Measurements from ENCODE around the gene RRP8.

Gene RRP8

DNA sequence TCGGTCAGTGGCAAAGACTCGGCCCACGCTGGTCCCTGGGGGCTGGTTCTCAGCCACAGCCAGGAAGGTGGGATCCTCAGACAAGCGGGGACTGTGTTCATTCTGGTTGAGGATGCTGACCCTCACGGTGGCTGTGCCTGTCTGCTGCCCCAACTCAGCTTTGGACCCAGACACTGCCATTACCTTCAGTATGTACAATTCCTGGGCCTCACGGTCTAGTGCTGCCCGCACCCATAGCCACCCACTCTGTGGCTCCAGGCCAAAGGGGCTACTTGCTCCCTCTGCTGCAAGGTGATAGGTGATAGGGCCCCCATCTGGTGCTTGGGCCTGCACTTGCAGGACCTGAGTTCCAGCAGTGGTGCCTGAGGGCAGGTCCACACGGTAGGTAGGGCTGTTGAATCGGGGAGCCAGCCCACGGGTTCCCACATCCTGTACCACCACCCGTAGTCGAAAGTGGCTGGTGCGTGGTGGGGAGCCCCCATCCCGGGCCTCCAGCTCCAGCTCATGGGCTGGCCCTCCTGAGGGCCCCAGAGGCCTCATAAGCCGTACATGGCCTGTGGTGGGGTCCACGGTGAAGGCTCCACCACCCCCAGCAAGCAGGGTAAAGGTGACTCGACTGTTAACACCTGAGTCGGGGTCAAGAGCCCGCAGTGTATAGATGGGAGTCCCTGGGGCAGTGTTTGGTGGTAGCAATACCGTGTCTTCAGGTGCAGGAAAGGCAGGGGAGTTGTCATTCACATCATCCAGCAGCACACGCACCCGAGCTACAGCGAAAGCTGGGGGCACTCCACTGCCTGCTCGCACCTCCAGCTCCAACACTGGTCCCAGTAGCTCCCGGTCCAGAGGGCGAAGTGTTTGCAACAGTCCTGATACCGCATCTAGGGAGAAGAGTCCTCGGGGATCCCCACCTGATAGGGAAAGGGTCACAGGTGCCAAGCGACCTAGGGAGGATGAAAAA is 29.0 kb upstream of the RRP8 start:
- no peak for DNase-seq

DNA sequence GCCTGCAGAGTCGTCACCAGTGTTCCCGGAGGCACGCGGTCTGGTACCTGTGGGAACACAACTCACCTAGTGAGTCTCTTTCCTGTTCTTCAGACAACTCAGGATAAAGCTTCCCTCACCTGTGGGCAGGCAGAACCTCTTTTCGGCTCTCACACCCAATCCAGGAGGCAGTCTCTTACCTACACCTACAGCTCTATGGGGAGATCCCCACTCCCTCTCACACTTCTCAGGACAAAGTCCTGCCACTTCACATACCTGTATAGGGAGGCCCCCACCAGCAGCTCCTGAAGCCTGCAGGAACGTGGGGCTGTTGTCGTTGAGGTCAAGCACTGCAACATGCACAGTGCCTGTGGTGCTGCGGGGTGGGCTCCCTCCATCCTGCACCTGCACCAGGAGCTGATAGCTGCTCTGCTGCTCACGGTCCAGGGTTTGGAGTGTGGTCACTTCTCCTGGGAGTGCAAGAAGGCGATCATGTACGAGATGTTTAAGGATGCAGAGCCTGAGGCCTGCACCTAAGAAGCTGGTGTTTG is 28.0 kb upstream of the RRP8 start:
- no peak for DNase-seq

DNA sequence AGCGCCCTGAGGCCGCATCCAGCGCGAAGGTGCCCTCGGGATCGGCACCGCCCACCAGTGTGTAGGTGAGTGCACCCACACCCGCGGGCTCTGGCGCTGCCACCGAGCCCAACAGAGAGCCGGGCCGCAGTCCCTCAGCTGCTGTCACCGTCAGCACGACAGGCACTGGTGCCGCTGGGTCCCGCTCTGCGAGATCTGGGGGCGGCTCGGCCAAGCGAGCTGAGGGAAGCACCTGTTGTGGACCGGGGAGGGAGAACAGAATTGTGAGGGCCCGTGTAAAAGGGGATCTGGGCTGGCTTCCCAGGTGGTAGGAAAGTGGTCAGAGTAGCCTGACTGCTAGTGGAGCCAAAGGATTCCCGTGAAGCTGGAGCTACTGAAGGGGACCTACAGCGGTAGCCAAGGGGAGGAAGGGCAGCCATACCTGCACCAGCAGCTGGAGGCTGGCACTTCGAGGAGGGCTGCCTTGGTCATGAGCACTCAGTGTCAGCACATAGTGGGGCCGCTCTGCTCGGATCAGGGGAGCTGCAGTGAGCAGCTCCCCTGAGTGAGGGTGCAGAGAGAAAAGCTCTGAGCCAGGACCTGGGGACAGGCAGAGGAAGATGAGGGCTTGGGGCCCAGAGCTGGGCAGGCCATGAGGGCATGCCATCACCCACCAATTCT is 27.3 kb upstream of the RRP8 start:
- no peak for DNase-seq

DNA sequence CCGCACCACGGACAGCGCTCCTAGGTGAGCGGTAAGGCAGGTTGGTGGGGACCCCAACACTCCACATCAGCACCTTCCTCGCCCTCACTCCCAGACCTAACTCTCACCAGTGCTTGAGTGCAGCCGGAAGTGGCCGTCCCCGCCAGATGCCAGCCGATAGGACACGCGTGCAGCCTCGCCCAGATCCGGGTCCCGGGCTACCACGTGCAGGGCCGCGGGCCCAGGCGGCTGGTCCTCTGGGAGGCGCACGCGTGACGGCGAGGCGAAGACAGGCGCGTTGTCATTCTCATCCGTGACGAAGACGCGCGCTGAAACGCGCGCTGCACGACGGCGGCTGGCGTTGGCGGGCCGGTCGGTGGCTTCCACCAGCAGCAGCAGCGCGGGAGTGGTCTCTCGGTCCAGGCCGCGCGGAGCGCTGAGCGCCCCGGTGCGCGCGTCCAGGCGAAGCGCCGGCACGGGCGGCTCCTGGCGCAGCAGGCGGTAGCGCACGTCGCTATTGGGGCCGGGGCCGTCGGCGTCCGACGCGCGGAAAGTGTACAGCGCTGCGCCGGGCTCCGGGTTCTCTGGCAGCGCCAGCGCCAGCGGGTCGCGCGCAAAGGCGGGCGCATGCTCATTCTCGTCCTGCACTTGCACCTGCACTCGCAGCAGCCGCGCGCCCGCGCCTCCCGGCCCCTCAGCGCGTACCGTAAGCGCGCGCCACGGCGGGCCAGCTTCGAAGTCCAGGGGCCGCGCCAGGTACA is 26.6 kb upstream of the RRP8 start:
- no peak for DNase-seq

DNA sequence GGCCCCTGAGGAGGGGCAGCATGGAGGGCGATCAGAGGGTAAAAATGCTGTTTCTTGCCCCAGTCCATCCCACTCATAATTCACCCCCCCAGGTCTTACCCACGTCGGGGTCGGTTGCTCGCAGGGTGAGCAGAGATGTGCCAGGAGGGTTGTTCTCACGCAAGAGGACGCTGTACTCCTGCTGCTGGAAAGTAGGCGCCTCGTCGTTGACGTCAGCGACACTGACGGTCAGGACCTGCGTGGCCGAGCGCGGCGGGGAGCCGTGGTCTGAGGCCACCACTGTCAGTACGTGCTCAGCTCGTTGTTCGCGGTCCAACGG is 26.1 kb upstream of the RRP8 start:
- no peak for DNase-seq

DNA sequence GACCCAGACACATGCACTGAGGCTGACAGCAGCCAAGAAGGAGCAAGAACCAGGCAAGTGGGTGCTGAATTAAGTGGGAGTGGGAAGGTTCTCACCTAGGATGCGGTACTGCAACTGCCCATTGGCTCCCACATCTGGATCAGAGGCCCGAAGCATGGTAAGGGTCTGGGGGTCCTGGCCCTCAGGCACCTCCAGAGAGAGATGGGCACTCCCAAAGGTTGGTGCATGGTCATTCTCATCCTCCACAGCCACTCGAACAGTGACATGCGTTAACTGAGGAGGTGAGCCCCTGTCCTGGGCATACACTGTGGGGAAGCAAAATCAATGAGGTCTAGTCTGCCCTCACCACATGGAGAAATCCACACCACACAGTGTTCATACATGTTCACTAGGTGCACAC is 25.1 kb upstream of the RRP8 start:
- DNase-seq: no peak

DNA sequence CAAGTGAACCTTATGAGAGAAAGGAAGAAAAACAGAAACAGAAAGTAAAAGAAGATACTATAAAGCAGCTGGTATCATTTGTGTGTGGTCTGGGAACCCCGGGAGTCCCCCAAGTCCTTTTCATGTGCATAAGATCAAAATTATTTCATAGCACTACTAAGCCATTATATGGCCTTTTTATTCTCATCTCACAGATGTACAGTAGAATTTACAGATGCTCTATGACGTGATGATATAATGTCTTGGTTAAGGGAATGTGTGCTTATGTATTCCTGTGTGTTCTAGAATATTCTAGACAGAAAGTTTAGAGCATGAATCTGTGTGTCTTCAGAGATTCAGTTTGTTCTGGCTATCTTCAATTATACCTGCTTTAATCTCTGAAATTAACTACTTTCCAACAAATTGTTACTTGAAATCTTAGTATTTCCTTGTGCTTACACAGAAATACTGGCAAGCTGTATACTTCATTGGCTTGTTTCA is 24.4 kb upstream of the RRP8 start:
- no peak for DNase-seq

DNA sequence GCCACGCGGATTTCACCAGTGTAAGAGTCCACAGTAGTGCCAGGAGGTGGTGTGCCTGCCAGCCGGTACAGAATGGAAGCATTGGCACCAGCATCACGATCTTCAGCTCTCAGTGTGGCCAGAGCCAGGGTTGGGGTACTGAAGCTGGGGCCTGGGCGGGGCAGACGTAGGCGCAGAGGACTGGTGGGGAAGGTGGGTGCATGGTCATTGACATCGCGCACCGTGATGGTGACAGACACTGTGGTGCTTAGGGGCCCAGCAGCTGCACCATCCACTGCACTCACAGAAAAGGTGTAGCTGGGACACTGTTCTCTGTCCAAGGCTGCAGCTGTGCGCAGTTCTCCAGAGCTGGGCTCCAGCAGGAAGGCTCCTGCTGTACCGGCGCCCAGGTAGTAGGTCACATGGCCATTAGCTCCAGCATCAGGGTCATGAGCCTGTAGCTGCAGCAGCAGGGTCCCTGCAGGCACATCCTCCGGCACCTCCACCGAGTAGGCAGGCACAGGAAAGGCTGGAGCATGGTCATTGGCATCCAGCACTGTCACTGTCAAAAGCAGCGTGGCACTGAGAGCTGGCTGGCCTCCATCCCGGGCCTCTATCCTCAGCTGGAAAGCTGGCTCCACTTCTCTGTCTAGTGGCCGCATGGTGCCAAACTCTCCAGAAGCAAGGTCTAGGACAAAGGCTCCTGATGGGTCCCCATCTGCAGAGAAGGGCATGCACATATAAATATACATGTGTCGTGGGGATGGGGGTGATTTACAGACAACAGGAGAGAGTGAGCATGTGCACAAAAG is 23.8 kb upstream of the RRP8 start:
- peak; percentile 14 for DNase-seq

DNA sequence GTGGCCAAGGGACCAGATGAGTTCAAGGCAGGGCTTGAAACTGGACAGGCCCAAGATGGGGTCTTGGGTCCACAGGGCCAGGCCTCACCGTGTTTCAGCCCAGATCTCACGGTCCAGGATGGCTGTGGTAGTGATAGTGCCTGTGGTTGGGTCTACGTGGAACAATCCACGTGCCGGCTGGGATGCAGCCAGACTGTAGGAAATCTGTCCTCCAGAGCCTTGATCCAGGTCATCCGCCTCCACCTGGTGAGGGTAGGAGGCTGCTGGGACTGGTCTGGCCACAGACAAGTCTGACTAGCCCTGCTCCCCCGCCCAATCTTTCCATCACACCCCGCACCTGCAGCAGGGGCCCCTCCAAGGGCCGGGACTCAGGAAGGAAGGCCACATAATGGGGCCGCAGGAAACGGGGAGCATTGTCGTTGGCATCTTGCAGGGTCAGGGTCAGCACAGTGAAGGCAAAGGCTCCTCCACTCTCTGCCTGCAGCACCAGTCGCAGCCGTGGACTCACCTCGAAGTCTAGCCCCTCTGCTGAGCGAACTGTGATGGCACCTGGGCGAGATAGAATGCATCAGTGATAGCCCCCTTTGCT is 22.5 kb upstream of the RRP8 start:
- DNase-seq: no peak

DNA sequence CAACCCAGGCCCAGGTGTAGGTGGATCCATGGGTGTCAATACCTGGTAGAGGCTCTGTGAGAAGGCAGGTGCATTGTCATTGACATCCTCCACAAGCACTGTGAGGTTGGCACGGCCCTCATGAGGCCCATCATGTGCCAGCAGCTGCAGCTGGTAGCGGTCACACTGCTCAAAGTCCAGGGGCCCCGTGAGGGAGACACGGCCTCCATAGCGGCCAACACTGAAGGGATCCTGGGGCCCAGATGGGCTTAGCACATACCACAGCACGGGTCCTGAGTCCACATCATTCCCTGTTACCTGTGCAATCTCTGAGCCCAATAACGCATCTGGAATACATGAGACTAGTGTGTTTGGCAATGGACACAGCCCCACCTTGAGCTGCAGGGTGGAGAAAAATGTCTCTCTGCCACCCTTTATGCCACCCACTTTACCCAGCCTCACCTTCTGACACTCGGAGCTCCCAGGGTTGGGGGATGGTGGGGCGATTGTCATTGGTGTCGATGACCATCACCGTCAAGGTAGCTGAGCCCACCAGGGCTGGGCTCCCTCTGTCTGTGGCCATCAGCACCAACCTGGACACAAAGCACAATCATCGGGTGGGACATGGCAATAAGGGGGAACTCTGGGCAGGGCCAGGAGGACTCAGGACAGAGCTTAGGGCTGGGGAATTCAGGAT is 21.9 kb upstream of the RRP8 start:
- no peak for DNase-seq

DNA sequence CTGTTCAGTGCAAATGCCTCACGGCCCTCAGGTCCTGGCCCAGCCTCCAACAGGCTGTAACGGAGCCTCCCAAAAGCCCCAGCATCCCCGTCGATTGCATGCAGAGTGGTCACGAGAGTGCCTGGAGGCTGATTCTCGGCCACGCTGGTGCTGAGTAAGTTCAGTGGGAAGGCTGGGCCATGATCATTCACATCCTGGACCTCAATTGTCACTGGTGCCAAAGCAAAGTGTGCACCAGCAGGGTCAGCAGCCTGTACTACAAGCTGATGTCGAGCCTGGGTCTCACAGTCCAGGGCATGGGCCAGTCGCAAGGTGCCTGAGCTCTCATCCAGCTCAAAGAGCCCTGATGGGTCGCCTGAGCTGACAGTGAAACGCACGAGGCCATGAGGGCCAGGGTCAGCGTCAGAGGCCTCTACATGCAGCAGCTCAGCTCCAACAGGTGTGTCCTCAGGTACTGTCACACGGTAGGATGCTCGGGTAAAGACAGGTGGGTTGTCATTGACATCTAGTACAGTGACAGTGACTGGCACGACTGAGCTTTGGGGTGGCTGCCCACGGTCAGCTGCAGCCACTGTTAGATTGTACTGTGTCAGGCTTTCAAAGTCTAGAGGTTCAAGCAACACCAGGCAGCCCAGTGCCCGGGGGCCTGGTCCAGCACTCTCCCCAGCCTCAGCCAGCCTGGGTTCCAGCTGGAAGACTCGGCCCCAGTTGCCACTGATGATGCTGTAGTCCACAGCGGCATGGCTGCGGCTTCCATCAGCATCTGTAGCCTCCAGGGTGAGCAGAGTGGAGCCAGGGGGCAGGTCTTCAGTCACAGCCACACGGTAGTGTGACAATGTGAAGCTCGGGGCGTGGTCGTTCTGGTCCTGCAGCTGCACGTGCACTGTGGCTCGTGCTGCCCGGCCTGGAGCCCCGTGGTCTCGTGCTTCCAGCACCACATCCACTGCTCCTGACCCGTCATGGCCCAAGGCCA is 20.3 kb upstream of the RRP8 start:
- no peak for DNase-seq

DNA sequence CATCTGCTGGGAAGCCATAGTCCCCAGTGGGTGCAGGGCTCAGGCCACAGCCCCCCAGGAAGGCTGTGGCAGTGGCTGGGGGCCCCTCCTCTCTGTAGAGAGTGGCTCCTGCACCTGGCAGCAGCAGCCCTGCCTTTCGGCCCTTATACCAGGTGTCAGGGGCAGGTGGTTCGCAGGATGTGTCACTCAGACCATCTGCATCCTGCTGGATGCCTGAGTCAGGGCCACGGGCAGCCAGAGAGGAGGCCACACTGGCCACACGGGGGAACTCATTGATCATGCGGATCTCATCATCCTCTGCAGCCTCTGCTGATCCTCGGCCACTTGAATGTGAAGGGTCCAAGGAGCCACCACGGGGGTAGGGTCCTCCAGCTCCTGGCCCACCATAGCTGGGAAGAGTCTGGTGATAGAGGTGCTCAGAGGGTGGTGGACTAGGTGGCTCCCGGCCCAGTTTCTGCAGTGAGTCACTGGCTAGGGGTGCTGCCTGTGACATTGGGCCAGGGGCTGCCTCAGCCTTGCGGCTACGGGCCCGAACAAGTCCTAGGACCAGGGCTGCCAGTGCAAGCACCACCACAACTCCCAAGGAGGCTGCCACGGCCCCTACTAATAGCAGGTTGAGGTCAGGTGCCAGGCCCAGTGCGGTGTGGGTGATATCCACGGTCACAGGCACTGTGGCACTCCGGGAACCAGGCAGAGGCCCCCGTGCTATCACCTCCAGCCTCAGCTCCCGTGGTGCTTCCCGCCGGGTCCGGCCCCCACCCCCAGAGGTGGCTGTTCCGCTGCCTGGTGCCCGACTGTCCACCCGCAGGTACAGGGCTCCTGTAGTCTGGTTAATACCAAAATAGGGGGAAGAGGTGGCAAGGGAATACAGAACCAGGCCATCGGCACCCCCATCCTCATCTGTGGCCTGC is 19.1 kb upstream of the RRP8 start:
- DNase-seq: no peak

DNA sequence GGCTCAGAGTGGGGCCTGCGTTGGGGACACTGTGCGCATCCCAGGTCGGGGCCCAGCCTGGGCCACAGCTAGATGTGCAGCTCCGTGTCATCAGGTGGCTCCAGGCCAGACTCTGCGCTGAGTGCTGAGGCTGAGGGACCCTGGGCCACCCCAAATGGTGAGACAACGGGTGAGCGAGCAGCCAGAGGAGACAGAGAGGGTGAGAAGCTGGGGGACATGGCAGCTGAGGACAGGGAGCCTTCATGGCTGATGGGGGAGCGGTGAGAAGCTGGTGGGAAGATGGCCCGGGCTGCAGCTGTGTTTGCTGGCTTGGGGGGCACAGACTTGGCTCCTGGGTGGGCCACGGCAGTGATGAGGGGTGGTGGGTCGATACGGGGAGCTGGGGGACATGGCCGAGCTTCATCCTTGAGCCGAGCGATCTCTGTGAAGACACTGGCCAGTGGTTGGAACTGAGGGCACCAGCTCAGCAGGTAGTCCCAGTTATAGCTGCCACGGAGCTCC is 18.3 kb upstream of the RRP8 start:
- no peak for DNase-seq

DNA sequence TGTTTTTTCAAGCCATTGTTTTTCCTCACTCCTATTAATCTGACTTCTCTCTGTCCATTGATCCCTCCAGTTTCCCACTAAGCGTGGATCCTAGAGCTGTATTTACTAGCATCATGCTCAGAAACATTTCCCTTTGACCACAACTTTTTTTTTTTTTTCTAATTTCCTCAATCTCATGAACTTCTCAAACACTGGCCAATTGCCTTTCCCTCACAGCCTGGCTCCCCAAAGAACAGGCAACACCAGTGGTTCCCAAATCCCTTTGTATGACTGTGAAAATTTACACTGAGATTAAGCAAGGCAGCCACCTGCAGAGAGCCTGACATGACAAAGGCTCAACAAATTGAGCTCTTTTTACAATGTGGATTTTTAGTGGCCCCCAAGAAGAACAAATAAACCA is 17.2 kb upstream of the RRP8 start:
- peak; percentile 66 for DNase-seq

DNA sequence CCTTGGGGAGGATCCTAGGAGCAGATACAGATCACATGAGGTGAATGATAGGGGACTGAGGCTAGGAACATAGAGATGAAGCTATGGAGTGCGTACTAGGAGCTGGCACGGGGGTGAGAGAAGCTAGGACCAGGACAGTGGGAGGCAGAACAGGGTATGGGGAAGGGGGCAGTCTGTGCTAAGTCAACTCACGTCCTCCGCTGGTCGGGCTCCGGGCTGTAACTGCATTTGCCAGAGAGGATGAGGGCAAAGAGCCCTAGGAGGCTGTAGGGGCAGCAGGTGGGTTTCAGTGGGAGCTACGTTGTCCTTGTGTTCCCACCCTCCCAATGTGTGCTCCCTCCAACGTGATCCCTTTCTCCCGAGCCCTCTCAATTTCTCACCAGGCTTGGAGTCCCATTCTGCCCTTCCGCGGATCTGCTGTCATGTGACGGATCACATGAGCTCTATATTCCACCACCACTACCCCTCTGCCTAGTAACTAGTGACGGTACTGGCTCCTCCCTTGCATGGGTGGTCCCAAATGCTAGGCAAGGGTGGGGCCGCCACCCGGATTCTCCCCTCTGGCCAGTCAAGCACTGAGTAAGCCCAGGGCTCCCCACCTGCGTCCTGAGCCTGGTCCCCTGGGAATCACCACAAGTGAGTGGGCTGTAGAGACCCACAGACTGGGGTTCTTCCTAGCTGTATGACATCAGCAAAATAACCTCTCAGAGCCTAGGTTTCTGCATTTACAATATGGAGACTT is 15.8 kb upstream of the RRP8 start, which contains the start of gene TPP1:
TSS of gene TPP1 (minus strand) at position 419 of the 742 bp plus-strand sequence. CDS start at position 397, 22 bp downstream.
- peak; percentile 91 for DNase-seq

DNA sequence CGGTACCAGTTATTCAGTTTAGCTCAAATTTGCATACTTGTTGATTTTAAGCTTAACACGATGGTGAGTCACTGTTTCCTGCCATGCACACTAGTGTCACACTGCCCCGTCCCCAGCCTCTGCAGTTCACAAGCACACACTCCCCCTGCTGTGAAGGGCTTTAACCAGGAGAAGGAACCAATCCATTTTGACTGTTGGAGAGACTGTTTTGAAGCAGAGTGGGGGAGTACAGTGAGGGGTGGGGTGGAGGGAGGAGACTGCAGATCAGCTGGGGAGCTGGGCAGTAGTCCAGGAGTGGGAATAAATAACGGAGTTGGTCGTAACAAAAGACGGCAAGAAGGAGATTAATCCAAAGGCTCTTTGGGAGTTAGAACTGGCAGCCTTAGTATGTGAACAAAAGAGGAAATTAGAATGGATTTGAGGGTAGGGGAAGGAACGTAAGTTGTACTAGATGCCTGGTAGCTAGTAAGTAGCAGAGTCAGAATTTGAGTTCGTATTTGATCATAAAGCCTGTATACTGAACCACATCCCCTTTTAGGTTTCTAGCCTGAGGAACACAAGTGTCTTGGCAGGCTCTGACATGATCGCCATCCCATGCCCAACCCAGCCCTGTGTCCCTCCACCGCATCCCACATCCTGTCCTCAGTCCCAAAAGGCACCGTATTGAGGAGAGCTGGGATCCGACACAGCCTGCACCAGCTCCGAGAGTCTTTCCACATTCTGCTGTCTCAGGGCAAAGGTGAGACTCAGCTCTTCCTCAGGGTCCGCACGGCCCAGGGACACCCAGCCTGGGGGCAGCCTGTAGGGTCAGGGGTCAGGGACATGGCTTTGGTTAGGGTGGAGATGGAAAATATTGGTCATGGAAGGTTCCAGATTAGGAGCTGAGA is 14.9 kb upstream of the RRP8 start:
- peak; percentile 93 for DNase-seq

DNA sequence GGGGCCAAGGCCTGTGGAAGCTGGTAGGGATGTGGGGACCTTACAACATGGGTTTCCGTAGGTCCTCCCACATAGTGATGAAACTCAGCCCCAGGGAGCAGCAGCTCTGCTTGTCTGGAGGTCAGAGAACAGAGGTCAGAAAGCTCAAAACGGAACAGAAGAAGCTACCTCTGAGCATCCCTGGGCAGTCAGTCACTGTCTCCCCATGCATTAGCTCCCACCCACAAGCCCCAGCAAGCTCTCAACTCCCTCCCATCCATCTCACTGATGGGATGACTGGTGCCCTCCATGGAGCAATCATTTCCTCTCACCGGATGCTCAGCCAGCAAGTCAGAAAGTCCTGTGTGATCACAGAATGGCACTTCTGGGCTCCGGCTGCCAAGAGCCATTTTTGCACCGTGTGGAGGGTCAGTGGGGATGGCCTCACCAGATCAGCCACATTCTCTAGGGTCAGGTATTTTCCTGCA is 13.9 kb upstream of the RRP8 start:
- DNase-seq: peak; percentile 35

All from MV-4-11 (cell line).